ENCODE measurements around the gene DDX31.

DNA sequence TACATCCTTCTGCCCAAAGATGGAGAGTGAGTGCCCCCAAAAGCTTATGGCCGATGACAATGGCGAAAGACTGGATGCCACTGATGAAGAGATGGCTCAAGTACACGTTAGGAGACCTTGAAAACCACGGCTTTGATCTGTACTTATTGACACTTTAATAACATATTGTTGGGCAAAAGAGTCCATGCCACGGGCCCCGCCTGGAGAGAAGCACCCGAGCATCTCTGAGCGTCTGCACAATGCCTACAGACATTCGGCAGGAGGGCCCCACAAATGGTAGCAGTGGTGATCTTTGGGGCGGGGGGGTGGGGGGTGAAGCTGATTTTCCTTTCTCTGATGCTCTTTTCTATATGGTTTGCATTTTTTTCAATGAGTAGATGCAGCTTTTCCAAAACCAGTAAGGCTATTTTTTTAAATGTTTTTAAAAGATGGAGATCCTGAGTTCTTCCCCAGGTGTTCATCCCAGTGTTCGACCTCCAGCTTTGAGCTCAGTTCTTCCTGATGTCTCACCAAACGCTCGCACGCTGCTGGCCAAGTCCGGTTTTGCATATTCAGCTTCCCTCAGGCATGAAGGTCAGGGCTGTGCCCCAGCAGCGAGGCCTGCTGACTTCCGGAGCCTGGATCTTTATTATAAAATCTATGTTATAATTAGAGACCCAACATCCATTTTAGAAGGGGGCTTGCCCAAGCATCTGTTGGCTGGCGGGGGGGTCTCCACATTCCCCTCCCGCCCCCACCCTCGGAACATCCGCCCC, 121.6 kb downstream of the DDX31 start:
- TF ChIP-seq CTCF (IDR thresholded peaks at IDR 0.05) = no peak
- TF ChIP-seq POLR2A (IDR thresholded peaks at IDR 0.05) = no peak
